DND-41 (cell line): ENCODE data around the gene CPN1.

ENCODE experiments used
- ATAC-seq: fragments of 200-7000 bp; cut with Tn5 transposase; 3 replicates; pipeline ENCODE4 v1.9.1; 2021; ENCODE audit warnings: low read depth; ENCODE audit not compliant: insufficient read depth
- DNase-seq: peaks from one replicate; pipeline ENCODE4 v3.0.0-alpha.2; 2020
- H2AFZ ChIP-seq: 2 replicates; pipeline ENCODE4 v1.6.0; 2012; ENCODE audit warnings: low read depth, low read length
- H3K27ac ChIP-seq: 2 replicates; pipeline ENCODE4 v1.5.1; 2012; ENCODE audit warnings: low read length, inconsistent platforms
- H3K27me3 ChIP-seq: fragments of 200-600 bp; sonication (generic); 2 replicates; pipeline ENCODE4 v1.6.0; 2012; ENCODE audit warnings: low read length, mild to moderate bottlenecking, inconsistent platforms; ENCODE audit not compliant: insufficient read depth, poor library complexity
- H3K36me3 ChIP-seq: 2 replicates; pipeline ENCODE4 v1.5.1; 2012; ENCODE audit warnings: low read length, inconsistent platforms; ENCODE audit not compliant: insufficient read depth
- H3K4me1 ChIP-seq: 2 replicates; pipeline ENCODE4 v1.5.1; 2012; ENCODE audit warnings: mild to moderate bottlenecking, low read length; ENCODE audit not compliant: insufficient read depth
- H3K4me2 ChIP-seq: 2 replicates; pipeline ENCODE4 v1.6.0; 2012; ENCODE audit warnings: mild to moderate bottlenecking, moderate library complexity, low read length, inconsistent platforms; ENCODE audit not compliant: insufficient read depth
- H3K4me3 ChIP-seq, 2 experiments: fragments of 200-600 bp in 1 of 2; shearing (Covaris generic) in 1 of 2; 2 replicates each; pipeline ENCODE4 v1.5.1; 2012 to 2016; ENCODE audit warnings: inconsistent platforms in 2 of 2, low read length in 2 of 2, mild to moderate bottlenecking in 2 of 2, low read depth in 1 of 2, moderate library complexity in 1 of 2
- H3K79me2 ChIP-seq: 2 replicates; pipeline ENCODE4 v1.6.0; 2012; ENCODE audit warnings: low read length, inconsistent platforms; ENCODE audit not compliant: insufficient read depth
- H3K9ac ChIP-seq: 2 replicates; pipeline ENCODE4 v1.6.0; 2012; ENCODE audit warnings: low read depth, mild to moderate bottlenecking, inconsistent platforms, low read length, moderate library complexity
- H3K9me3 ChIP-seq: 2 replicates; pipeline ENCODE4 v1.5.1; 2012; ENCODE audit warnings: low read length, moderate library complexity, mild to moderate bottlenecking, inconsistent platforms; ENCODE audit not compliant: insufficient read depth, severe bottlenecking
- H4K20me1 ChIP-seq: 2 replicates; pipeline ENCODE4 v1.6.0; 2012; ENCODE audit warnings: low read length; ENCODE audit not compliant: insufficient read depth
- EZH2 ChIP-seq: IDR thresholded peaks from 3 replicates; pipeline ENCODE4 v1.6.1; 2012; ENCODE audit warnings: borderline replicate concordance, low read depth, mild to moderate bottlenecking, moderate library complexity, low read length, inconsistent platforms; ENCODE audit not compliant: severe bottlenecking
- TF ChIP-seq, protein P1 (sequence below): IDR thresholded peaks from 2 replicates; pipeline ENCODE4 v1.5.1; 2012; ENCODE audit warnings: borderline replicate concordance, low read length, moderate library complexity, mild to moderate bottlenecking; ENCODE audit not compliant: poor library complexity, severe bottlenecking; ENCODE audit errors: extremely low read depth

The CPN1 gene

DNA sequence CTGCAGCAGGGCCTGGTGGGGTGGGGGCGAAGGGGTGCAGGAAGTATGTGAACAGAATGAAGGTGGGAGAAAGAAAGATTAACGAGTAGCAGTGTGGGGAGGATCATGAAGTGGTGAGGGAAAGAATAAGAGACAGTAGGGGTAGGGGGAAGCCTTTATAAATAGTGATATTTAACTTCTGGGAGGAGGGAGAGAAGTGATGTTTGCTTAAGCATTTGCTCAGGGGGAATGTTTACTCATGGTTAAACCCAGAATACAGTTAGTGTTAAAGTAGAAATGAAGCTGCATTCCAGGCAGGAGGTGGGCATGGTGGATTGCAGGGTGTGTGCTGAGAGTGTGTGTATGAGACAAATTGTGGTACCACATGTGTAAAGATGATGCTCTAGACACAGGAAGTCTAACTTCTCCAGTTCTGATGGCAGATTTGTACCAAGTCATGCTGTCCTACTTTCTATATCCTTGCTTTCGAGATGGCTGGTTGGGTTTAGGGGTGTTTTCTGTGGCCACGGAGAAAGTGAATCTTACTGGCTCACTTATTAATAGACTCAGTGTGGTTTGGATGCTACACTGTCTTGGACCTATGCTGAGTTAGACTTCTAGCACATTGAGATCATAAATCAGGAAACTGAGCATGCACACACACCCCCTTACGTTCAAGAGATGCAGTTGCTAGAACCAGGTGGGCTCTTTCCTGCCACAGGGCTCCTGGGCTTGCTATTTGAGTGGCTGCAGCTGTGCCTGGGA is 61.4 kb downstream of the CPN1 start:
- Histone ChIP-seq H3K36me3 (no peaks in the 10 kb centered on the region), H3K79me2 (no peaks in the 10 kb centered on the region), H2AFZ (no peak overlapping the region), H3K4me2 (no peak overlapping the region), H3K27me3 (peaks cover 6% of the 10 kb centered on the region), H3K4me3 (no peak overlapping the region), H3K27ac (no peak overlapping the region), H3K9me3 (no peaks in the 10 kb centered on the region), H3K4me1 (no peaks in the 10 kb centered on the region), H3K9ac (no peak overlapping the region), H4K20me1 (no peaks in the 10 kb centered on the region)
- no peak for DNase-seq
- TF ChIP-seq, protein P1, sequence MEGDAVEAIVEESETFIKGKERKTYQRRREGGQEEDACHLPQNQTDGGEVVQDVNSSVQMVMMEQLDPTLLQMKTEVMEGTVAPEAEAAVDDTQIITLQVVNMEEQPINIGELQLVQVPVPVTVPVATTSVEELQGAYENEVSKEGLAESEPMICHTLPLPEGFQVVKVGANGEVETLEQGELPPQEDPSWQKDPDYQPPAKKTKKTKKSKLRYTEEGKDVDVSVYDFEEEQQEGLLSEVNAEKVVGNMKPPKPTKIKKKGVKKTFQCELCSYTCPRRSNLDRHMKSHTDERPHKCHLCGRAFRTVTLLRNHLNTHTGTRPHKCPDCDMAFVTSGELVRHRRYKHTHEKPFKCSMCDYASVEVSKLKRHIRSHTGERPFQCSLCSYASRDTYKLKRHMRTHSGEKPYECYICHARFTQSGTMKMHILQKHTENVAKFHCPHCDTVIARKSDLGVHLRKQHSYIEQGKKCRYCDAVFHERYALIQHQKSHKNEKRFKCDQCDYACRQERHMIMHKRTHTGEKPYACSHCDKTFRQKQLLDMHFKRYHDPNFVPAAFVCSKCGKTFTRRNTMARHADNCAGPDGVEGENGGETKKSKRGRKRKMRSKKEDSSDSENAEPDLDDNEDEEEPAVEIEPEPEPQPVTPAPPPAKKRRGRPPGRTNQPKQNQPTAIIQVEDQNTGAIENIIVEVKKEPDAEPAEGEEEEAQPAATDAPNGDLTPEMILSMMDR = no peak
- no peak for TF ChIP-seq EZH2
- no peak for ATAC-seq

DNA sequence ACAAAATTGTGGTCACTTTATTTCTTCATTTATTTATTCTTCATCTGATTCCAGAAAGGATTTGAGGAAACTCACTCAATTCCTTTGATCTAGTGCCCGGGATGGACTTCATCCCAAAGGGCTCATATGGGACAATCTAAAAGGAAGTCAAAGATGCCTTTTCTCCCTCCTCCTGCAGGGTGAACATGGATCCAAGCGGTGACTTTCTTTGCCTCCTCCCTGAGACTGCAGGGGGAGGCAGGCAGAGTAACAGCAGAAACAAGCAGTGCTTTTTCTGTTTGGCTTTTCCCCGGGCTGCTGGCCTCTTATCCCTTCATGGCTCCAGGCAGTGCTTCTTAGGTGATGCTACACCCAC is 61.9 kb downstream of the CPN1 start:
- H3K4me2 ChIP-seq = no peak overlapping the region
- DNase-seq = no peak
- no peak overlapping the region for H2AFZ ChIP-seq
- no peaks in the 10 kb centered on the region for H3K79me2 ChIP-seq
- no peak for ATAC-seq
- no peak overlapping the region for H3K4me3 ChIP-seq
- H3K27me3 ChIP-seq = peaks cover 6% of the 10 kb centered on the region
- H3K9ac ChIP-seq = no peak overlapping the region
- no peaks in the 10 kb centered on the region for H3K9me3 ChIP-seq
- H4K20me1 ChIP-seq = no peaks in the 10 kb centered on the region
- H3K4me1 ChIP-seq = no peaks in the 10 kb centered on the region
- TF ChIP-seq EZH2 = no peak
- TF ChIP-seq, protein P1 = no peak
- no peaks in the 10 kb centered on the region for H3K36me3 ChIP-seq
- H3K27ac ChIP-seq = no peak overlapping the region

DNA sequence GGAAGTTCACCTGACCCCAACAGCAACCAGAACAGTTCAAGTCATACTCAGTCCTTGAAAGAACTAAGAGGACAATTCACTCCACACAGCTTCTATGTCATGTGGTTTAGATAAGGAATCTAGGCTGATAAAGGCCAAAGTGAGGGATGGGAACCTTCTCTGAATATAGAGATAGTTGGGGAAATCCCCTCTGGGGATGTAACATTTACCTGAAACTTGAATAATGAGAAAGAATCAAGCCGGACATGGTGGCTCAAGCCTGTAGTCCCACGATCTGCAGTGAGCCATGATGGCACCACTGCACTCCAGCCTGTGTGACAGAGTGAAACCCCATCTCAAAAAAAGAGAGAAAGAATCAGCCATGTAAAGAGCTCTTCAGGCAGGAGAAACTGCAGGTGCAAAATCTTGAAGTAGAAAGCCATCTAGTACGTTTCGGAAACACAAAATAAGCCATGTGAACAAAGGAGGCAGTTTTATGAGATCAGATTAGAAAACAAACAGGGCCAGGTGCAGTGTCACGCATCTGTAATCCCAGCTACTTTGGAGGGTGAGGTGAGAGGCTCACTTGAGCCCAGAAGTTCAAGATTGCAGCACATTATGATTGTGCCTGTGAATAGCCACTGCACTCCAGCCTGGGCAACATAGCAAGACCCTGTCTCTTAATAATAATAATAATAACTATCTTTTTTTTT is 67.5 kb downstream of the CPN1 start:
- no peaks in the 10 kb centered on the region for H3K9me3 ChIP-seq
- no peaks in the 10 kb centered on the region for H3K36me3 ChIP-seq
- no peaks in the 10 kb centered on the region for H4K20me1 ChIP-seq
- no peak overlapping the region for H3K27ac ChIP-seq
- no peak overlapping the region for H2AFZ ChIP-seq
- peaks cover 26% of the 10 kb centered on the region for H3K27me3 ChIP-seq
- H3K4me3 ChIP-seq = no peak overlapping the region
- no peak overlapping the region for H3K9ac ChIP-seq
- H3K79me2 ChIP-seq = no peaks in the 10 kb centered on the region
- DNase-seq = no peak
- ATAC-seq = no peak
- peaks cover 9% of the 10 kb centered on the region for H3K4me1 ChIP-seq
- no peak for TF ChIP-seq EZH2
- TF ChIP-seq, protein P1 = no peak
- H3K4me2 ChIP-seq = no peak overlapping the region
